Mesendoderm (in vitro differentiated cells): ENCODE measurements around the gene SUGCT.

Experiments
- DNase-seq: peaks from one replicate; pipeline ENCODE4 v3.0.0; 2013
- H2AK5ac ChIP-seq: 2 replicates; pipeline ENCODE4 v1.6.1; 2013; ENCODE audit warnings: low read length, inconsistent platforms
- H2BK120ac ChIP-seq: 2 replicates; pipeline ENCODE4 v1.6.1; 2013; ENCODE audit warnings: low read depth, mild to moderate bottlenecking, low read length, moderate library complexity, mixed read lengths
- H2BK15ac ChIP-seq: replicated peaks from 2 replicates; pipeline ENCODE4 v1.6.1; 2013; ENCODE audit warnings: low read depth, mild to moderate bottlenecking, moderate library complexity
- H2BK5ac ChIP-seq: 2 replicates; pipeline ENCODE4 v1.6.1; 2013; ENCODE audit warnings: low read length, inconsistent platforms
- H3K18ac ChIP-seq: 2 replicates; pipeline ENCODE4 v1.6.1; 2013; ENCODE audit warnings: mild to moderate bottlenecking, low read length, mixed read lengths
- H3K23ac ChIP-seq: one replicate; pipeline ENCODE4 v1.6.1; 2013; ENCODE audit warnings: low read length
- H3K27ac ChIP-seq: 2 replicates; pipeline ENCODE4 v1.5.1; 2013; ENCODE audit warnings: low read depth, mild to moderate bottlenecking, inconsistent platforms, low read length, moderate library complexity
- H3K27me3 ChIP-seq: 2 replicates; pipeline ENCODE4 v1.6.1; 2013; ENCODE audit warnings: low read length, control low read depth, mild to moderate bottlenecking, inconsistent platforms; ENCODE audit not compliant: insufficient read depth, poor library complexity
- H3K36me3 ChIP-seq: 2 replicates; pipeline ENCODE4 v1.6.1; 2013; ENCODE audit warnings: low read length, inconsistent platforms; ENCODE audit not compliant: control insufficient read depth, insufficient read depth
- H3K4ac ChIP-seq: one replicate; pipeline ENCODE4 v1.6.1; 2013; ENCODE audit warnings: low read depth, mild to moderate bottlenecking, low read length, moderate library complexity
- H3K4me1 ChIP-seq: 2 replicates; pipeline ENCODE4 v1.6.1; 2013; ENCODE audit warnings: low read depth, low read length, inconsistent platforms; ENCODE audit not compliant: control insufficient read depth
- H3K4me2 ChIP-seq: 2 replicates; pipeline ENCODE4 v1.6.1; 2013; ENCODE audit warnings: low read length
- H3K4me3 ChIP-seq: 2 replicates; pipeline ENCODE4 v1.5.1; 2013; ENCODE audit warnings: mild to moderate bottlenecking, low read length
- H3K56ac ChIP-seq: one replicate; pipeline ENCODE4 v1.6.1; 2013; ENCODE audit warnings: low read length
- H3K79me1 ChIP-seq: 2 replicates; pipeline ENCODE4 v1.6.1; 2013; ENCODE audit warnings: low read length, inconsistent platforms
- H3K79me2 ChIP-seq: 2 replicates; pipeline ENCODE4 v1.6.1; 2013; ENCODE audit warnings: mild to moderate bottlenecking, low read length; ENCODE audit not compliant: control insufficient read depth, insufficient read depth
- H3K9ac ChIP-seq: 2 replicates; pipeline ENCODE4 v1.6.1; 2013; ENCODE audit warnings: low read length, inconsistent platforms
- H4K5ac ChIP-seq: one replicate; pipeline ENCODE4 v1.6.1; 2013; ENCODE audit warnings: low read length
- H4K8ac ChIP-seq: one replicate; pipeline ENCODE4 v1.6.1; 2013; ENCODE audit warnings: low read depth, mild to moderate bottlenecking, control low read depth, low read length, moderate library complexity
- WGBS: extraction: QIAGEN DNeasy Blood & Tissue Kit; methylation state at CpG from one replicate; pipeline ENCODE4 v1.1.7; 2013; ENCODE audit warnings: low lambda C conversion rate, missing lambda C conversion rate; ENCODE audit not compliant: insufficient coverage; ENCODE audit errors: extremely low coverage; 5-methylcytosine and 5-hydroxymethylcytosine counted together

Gene SUGCT

DNA sequence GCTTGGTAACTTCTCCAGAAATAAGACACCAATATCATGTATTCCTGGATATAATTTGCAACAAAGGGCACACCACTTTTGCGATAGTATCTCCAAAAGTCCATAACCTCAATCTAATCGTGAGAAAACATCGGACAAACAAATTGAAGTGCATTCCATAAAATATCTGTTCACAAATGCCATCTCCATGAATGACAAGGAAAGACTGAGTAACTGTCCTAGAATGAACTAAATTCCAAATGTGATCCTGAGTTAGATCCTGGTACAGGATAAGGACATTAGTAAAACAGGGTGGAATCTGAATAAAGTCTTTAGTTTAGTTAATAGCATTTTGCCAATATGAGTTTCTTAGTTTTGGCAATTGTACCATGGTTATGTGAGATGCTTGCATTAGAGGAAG lies 384.2 kb downstream of the SUGCT start:
- no peaks in the 10 kb centered on the region for H3K79me1 ChIP-seq
- H3K18ac ChIP-seq, result no peak overlapping the region
- no peak for DNase-seq
- no peak overlapping the region for H3K27ac ChIP-seq
- no peak overlapping the region for H3K4ac ChIP-seq
- no peak overlapping the region for H2BK120ac ChIP-seq
- no peak overlapping the region for H3K56ac ChIP-seq
- H3K79me2 ChIP-seq, result no peaks in the 10 kb centered on the region
- H3K9ac ChIP-seq, result no peak overlapping the region
- H3K4me1 ChIP-seq, result no peaks in the 10 kb centered on the region
- no peaks in the 10 kb centered on the region for H3K27me3 ChIP-seq
- no peaks in the 10 kb centered on the region for H3K36me3 ChIP-seq
- no peak overlapping the region for H2BK15ac ChIP-seq
- no peak overlapping the region for H3K4me3 ChIP-seq
- H4K5ac ChIP-seq, result no peak overlapping the region
- no peak overlapping the region for H3K4me2 ChIP-seq
- H4K8ac ChIP-seq, result no peak overlapping the region
- H2AK5ac ChIP-seq, result no peak overlapping the region
- no peak overlapping the region for H2BK5ac ChIP-seq
- H3K23ac ChIP-seq, result no peak overlapping the region
- no CpG with 5 or more reads among the region's 3 CpGs for WGBS

DNA sequence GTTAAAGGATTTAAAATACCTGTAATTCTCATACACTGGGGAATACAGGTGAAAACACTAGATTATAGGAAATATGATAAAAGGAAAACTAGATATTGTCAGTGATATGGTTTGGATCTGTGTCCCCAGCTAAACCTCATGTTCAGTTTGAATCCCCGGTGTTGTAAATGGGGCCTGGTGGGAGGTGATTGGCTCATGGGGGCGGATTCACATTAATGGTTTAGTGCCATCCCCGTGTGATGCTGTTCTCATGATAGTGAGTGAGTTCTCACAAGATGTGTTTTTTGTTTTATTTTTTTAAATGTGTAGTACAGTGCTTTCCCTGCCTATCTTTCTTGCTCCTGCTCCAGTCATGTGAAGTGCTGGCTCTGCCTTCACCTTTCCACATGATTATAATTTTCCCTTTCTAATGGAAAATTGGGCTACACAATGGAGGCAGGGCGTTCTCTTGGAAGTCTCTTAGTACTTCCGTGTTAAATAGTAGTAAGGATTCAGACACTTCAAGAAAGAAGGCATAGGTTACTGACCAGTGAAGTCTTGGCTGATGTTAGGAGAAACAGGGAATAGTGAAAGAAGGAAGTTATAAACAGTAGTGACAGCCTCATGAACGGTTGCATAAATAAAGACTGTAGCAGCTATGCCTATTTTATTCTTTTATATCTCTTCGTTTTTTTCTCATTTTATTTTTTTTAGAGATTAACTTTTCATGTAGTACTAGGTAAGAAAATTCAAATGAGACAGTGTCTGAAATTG lies 386.4 kb downstream of the SUGCT start:
- Histone ChIP-seq H2BK15ac (no peak overlapping the region), H3K4me1 (no peaks in the 10 kb centered on the region), H3K9ac (no peak overlapping the region), H3K36me3 (no peaks in the 10 kb centered on the region), H3K23ac (no peak overlapping the region), H4K5ac (no peak overlapping the region), H3K4me2 (no peak overlapping the region), H3K27me3 (no peaks in the 10 kb centered on the region), H3K4ac (no peak overlapping the region), H3K79me2 (no peaks in the 10 kb centered on the region), H3K56ac (no peak overlapping the region), H3K4me3 (no peak overlapping the region), H2BK5ac (no peak overlapping the region), H3K18ac (no peak overlapping the region), H2BK120ac (no peak overlapping the region), H3K27ac (no peak overlapping the region), H4K8ac (no peak overlapping the region), H3K79me1 (no peaks in the 10 kb centered on the region), H2AK5ac (no peak overlapping the region)
- no peak for DNase-seq
- WGBS, result no CpG with 5 or more reads among the region's 7 CpGs

DNA sequence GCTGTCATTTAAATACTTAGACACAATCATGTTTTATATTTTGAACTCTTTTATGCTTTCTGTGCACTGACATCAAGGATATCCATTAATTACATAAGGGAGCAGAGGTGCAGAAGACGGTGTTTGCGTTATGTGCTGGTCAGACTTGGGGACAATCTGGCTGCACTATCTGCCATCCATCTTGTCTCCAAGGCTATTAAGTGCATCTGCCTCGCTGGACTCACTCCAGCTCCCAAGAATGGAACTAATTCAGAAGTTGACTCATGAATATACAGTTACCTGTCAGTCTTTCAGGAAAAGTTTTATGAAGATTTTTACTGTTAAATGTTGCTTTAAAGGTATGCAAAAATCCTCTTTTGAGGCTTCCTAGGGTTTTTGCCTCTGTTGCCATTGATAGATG lies 391.0 kb downstream of the SUGCT start:
- WGBS, result no CpG with 5 or more reads among the region's 3 CpGs
- no peaks in the 10 kb centered on the region for H3K79me2 ChIP-seq
- no peak overlapping the region for H2BK120ac ChIP-seq
- no peak overlapping the region for H3K9ac ChIP-seq
- H3K27ac ChIP-seq, result no peak overlapping the region
- no peak overlapping the region for H3K18ac ChIP-seq
- H2BK5ac ChIP-seq, result no peak overlapping the region
- no peak overlapping the region for H2BK15ac ChIP-seq
- DNase-seq, result no peak
- no peak overlapping the region for H2AK5ac ChIP-seq
- H3K56ac ChIP-seq, result no peak overlapping the region
- no peaks in the 10 kb centered on the region for H3K36me3 ChIP-seq
- no peak overlapping the region for H3K4ac ChIP-seq
- H3K4me2 ChIP-seq, result no peak overlapping the region
- no peak overlapping the region for H4K8ac ChIP-seq
- H4K5ac ChIP-seq, result no peak overlapping the region
- H3K4me3 ChIP-seq, result no peak overlapping the region
- no peaks in the 10 kb centered on the region for H3K27me3 ChIP-seq
- no peaks in the 10 kb centered on the region for H3K79me1 ChIP-seq
- H3K4me1 ChIP-seq, result no peaks in the 10 kb centered on the region
- H3K23ac ChIP-seq, result no peak overlapping the region

DNA sequence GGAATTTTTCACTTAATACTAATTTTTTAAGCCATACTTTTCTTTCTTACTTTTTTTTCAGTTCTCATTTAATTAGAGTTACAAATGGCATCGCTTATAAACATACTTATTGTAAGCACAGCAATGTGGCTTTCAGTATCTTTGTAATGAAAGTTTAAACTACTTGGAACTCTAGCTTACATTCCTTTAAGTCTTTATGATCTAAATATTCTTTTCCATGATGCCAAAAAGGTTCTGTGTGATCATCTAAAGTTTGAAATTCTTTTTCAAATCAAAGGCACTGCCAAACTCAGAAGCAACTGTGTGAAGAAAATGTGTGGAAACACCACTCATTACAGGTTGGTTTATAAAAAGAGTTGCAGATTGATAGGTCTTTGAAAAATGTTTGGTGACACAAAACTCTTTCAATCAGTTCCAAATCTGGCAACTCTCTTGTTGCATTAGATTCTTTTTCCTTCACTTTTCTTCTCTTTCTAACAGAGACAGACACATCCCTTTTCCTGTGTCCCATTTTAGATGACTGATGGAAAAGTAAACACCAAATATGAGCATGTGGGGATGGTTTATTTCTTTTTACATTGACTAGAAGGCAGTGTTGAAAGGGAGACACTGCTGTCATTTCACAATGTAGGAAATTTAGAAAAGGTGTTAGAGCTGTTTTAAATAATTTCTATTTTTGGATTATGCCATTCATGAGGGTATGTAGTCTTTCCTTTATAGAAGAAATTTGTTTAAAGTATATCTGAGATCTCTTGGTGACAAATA lies 392.3 kb downstream of the SUGCT start:
- no peak overlapping the region for H3K4me3 ChIP-seq
- no peak overlapping the region for H3K4ac ChIP-seq
- no peak overlapping the region for H3K23ac ChIP-seq
- no peak overlapping the region for H2BK5ac ChIP-seq
- H3K79me2 ChIP-seq, result no peaks in the 10 kb centered on the region
- DNase-seq, result no peak
- H3K27ac ChIP-seq, result no peak overlapping the region
- H3K4me1 ChIP-seq, result no peaks in the 10 kb centered on the region
- H2BK15ac ChIP-seq, result no peak overlapping the region
- no peak overlapping the region for H2BK120ac ChIP-seq
- no peak overlapping the region for H3K9ac ChIP-seq
- no peak overlapping the region for H3K18ac ChIP-seq
- no peak overlapping the region for H3K4me2 ChIP-seq
- H4K5ac ChIP-seq, result no peak overlapping the region
- no CpG with 5 or more reads among the region's 1 CpG for WGBS
- no peak overlapping the region for H2AK5ac ChIP-seq
- H4K8ac ChIP-seq, result no peak overlapping the region
- H3K27me3 ChIP-seq, result no peaks in the 10 kb centered on the region
- no peaks in the 10 kb centered on the region for H3K36me3 ChIP-seq
- H3K79me1 ChIP-seq, result no peaks in the 10 kb centered on the region
- no peak overlapping the region for H3K56ac ChIP-seq

DNA sequence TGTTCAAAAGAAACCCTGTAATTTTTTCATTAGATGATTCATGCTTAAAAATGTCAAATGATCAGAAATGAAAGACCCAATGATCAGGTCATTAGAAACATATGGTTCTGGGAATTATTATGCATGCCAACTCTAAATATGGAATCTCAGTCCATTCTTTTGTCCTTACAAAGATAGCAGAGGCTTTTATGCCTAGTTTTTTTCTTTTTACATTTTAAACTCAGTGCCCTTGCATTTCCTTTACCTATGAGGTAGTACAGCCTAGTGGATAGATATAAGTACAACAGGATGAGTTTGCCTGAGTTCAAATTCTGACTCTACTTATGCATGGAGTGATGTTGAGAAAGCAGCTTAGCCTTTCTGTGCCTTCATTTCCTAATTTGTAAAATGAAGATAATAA lies 392.9 kb downstream of the SUGCT start:
- H2AK5ac ChIP-seq, result no peak overlapping the region
- H3K4me3 ChIP-seq, result no peak overlapping the region
- no peak overlapping the region for H3K4ac ChIP-seq
- no peak overlapping the region for H2BK15ac ChIP-seq
- H3K23ac ChIP-seq, result no peak overlapping the region
- no peak for DNase-seq
- H3K36me3 ChIP-seq, result no peaks in the 10 kb centered on the region
- no peak overlapping the region for H2BK120ac ChIP-seq
- no peak overlapping the region for H3K27ac ChIP-seq
- no peak overlapping the region for H3K56ac ChIP-seq
- H3K27me3 ChIP-seq, result no peaks in the 10 kb centered on the region
- H4K8ac ChIP-seq, result no peak overlapping the region
- H3K79me1 ChIP-seq, result no peaks in the 10 kb centered on the region
- no peak overlapping the region for H3K4me2 ChIP-seq
- no peaks in the 10 kb centered on the region for H3K79me2 ChIP-seq
- H4K5ac ChIP-seq, result no peak overlapping the region
- H3K4me1 ChIP-seq, result no peaks in the 10 kb centered on the region
- H3K9ac ChIP-seq, result no peak overlapping the region
- no peak overlapping the region for H3K18ac ChIP-seq
- H2BK5ac ChIP-seq, result no peak overlapping the region

DNA sequence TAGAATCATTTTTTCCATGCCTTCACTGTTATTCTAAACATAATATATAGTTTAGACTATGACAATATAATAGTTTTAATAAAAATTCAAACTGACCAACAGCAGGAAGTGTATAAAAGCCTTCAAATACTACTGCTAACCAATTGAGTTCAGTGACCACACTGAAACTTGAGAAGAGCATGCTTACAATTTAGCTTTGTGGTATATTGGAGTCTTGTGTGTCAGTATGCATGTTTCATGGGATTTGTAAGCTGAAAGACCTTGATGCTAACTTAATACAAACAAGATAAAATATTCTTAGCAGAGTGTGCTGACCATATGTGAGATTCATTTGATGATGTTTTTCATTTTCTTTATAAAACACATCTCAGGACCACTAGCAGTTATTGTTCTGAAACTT lies 395.5 kb downstream of the SUGCT start:
- Histone ChIP-seq H3K27ac (no peak overlapping the region), H2BK15ac (no peak overlapping the region), H4K5ac (no peak overlapping the region), H3K36me3 (no peaks in the 10 kb centered on the region), H3K4me3 (no peak overlapping the region), H3K23ac (no peak overlapping the region), H2BK5ac (no peak overlapping the region), H3K79me2 (no peaks in the 10 kb centered on the region), H3K4ac (no peak overlapping the region), H2BK120ac (no peak overlapping the region), H3K56ac (no peak overlapping the region), H3K9ac (no peak overlapping the region), H4K8ac (no peak overlapping the region), H3K79me1 (no peaks in the 10 kb centered on the region), H3K18ac (no peak overlapping the region), H2AK5ac (no peak overlapping the region), H3K27me3 (no peaks in the 10 kb centered on the region), H3K4me1 (no peaks in the 10 kb centered on the region), H3K4me2 (no peak overlapping the region)
- DNase-seq, result no peak
